Activated T-cell treated with anti-CD3 and anti-CD28 coated beads, Interleukin-2, amount 50 U/mL, for 24 hours (primary cell): ENCODE results near the gene ABCB7.
"Not testable (repeated sequence)": the region's sequence is repeated elsewhere in the genome, so short reads cannot be mapped to it uniquely, and the experiment has no call there.

Experiments
- DNase-seq: peaks from one replicate; pipeline ENCODE4 v3.0.0-alpha.2; 2020
- H3K27ac Mint-ChIP-seq: 2 replicates; pipeline ENCODE4 v1.8.0; 2020; ENCODE audit warnings: mild to moderate bottlenecking, mixed read lengths
- H3K27me3 Mint-ChIP-seq: 2 replicates; pipeline ENCODE4 v1.8.0; 2020; ENCODE audit warnings: mixed read lengths
- H3K36me3 Mint-ChIP-seq: 2 replicates; pipeline ENCODE4 v1.8.0; 2020; ENCODE audit warnings: low read depth, mixed read lengths
- H3K4me1 Mint-ChIP-seq: 2 replicates; pipeline ENCODE4 v1.8.0; 2020; ENCODE audit warnings: low read depth, mixed read lengths
- H3K4me3 Mint-ChIP-seq: 2 replicates; pipeline ENCODE4 v1.8.0; 2020; ENCODE audit warnings: mild to moderate bottlenecking, moderate library complexity, mixed read lengths
- H3K9me3 Mint-ChIP-seq: 2 replicates; pipeline ENCODE4 v1.8.0; 2020; ENCODE audit warnings: mixed read lengths

ABCB7 gene

GRCh38 chrX:75051047-75051446 is 105.0 kb downstream of the ABCB7 start:
- peaks cover 46% of the 10 kb centered on the region for H3K36me3 Mint-ChIP-seq
- no peak overlapping the region for H3K4me3 Mint-ChIP-seq
- DNase-seq: no peak
- peaks cover 13% of the 10 kb centered on the region for H3K27me3 Mint-ChIP-seq
- no peaks in the 10 kb centered on the region for H3K9me3 Mint-ChIP-seq
- H3K27ac Mint-ChIP-seq: no peak overlapping the region
- H3K4me1 Mint-ChIP-seq: no peaks in the 10 kb centered on the region

- Mint-ChIP-seq H3K9me3 (no peaks in the 10 kb centered on the region), H3K27me3 (peaks cover 26% of the 10 kb centered on the region), H3K4me1 (no peaks in the 10 kb centered on the region), H3K27ac (no peak overlapping the region), H3K36me3 (peaks cover 19% of the 10 kb centered on the region), H3K4me3 (no peak overlapping the region)
- DNase-seq: no peak
Observed at GRCh38 chrX:75045369-75045768, 110.7 kb downstream of the ABCB7 start.

- H3K9me3 Mint-ChIP-seq, DNase-seq, H3K27ac Mint-ChIP-seq, H3K4me3 Mint-ChIP-seq, H3K4me1 Mint-ChIP-seq: not testable (repeated sequence)
- Mint-ChIP-seq H3K27me3 (peaks cover 34% of the 10 kb centered on the region), H3K36me3 (peaks cover 16% of the 10 kb centered on the region)
Observed at GRCh38 chrX:75044142-75044541, 111.9 kb downstream of the ABCB7 start.

- Mint-ChIP-seq H3K36me3 (peaks cover 2% of the 10 kb centered on the region), H3K4me1 (no peaks in the 10 kb centered on the region)
Observed at GRCh38 chrX:75038925-75039324, 117.2 kb downstream of the ABCB7 start.

More at GRCh38 chrX:75038925-75039324, 117.2 kb downstream of the ABCB7 start:
- peaks cover 60% of the 10 kb centered on the region for H3K27me3 Mint-ChIP-seq
- H3K4me3 Mint-ChIP-seq: no peak overlapping the region
- peaks cover 5% of the 10 kb centered on the region for H3K9me3 Mint-ChIP-seq
- H3K27ac Mint-ChIP-seq: no peak overlapping the region
- DNase-seq: no peak
